ENCODE measurements around the gene KCNJ16. TPM values are rescaled to one million over a fixed set of nuclear protein-coding genes. Genes with fewer than 3 reads are reported as not detected.

The KCNJ16 gene
- total and polyA plus RNA-seq, 2 of the 13 experiments (the other 11 are each of a cell fraction or from before 2014, with no cell fraction given), result not detected

GRCh38 chr17:70050931-70051330 is 24.1 kb upstream of the KCNJ16 start:
- no peak for FAIRE-seq
- ChIA-PET POLR2A (no interaction called here), CTCF (ENCODE audit: low intra/inter-chr PET ratio, low total read pairs) (no interaction called here)
- no peaks in the 10 kb centered on the region for H3K36me3 ChIP-seq (replicated peaks in 1 of 2; ENCODE audit: control insufficient read depth in 1 of 2, insufficient read depth in 2 of 2, low read length in 2 of 2)
- H3K9ac ChIP-seq (ENCODE audit: insufficient read depth, low read depth, low read length), result no peak overlapping the region
- H3K27me3 ChIP-seq (ENCODE audit: control insufficient read depth in 1 of 2, insufficient read depth in 2 of 2, low read length in 2 of 2), result no peaks in the 10 kb centered on the region
- no peak overlapping the region for H3K4me3 ChIP-seq (replicated peaks in 1 of 3; ENCODE audit: insufficient read depth in 1 of 3, low read depth in 2 of 3, low read length in 3 of 3)
- intact Hi-C loops (cut with micrococcal nuclease; ENCODE audit: unreplicated experiment) (no loop called here), in situ Hi-C loops (cut with HindIII; ENCODE audit: extremely low pct_ligation_motif_present, low pct_unique_long_range_greater_than_20kb) (no loop called here)
- peaks cover 80% of the 10 kb centered on the region for H3K9me3 ChIP-seq (ENCODE audit: low read length)
- no peak overlapping the region for H2AFZ ChIP-seq (ENCODE audit: low read length)
- H3K4me1 ChIP-seq (ENCODE audit: insufficient read depth, low read length), result no peaks in the 10 kb centered on the region
- no peak overlapping the region for H3K4me2 ChIP-seq (ENCODE audit: low read depth, low read length)
- H3K79me2 ChIP-seq (ENCODE audit: insufficient read depth, low read length), result no peaks in the 10 kb centered on the region
- TF ChIP-seq, protein P1, sequence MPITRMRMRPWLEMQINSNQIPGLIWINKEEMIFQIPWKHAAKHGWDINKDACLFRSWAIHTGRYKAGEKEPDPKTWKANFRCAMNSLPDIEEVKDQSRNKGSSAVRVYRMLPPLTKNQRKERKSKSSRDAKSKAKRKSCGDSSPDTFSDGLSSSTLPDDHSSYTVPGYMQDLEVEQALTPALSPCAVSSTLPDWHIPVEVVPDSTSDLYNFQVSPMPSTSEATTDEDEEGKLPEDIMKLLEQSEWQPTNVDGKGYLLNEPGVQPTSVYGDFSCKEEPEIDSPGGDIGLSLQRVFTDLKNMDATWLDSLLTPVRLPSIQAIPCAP (CRISPR knock-in tag; IDR thresholded peaks at IDR 0.05; ENCODE audit: low read depth), result no peak
- no peak for TF ChIP-seq ZNF496 (CRISPR knock-in tag; IDR thresholded peaks at IDR 0.05; ENCODE audit: insufficient replicate concordance)
- no peak for TF ChIP-seq SUZ12 (IDR thresholded peaks at IDR 0.05; ENCODE audit: low read depth, low read length)
- TF ChIP-seq, protein P2, sequence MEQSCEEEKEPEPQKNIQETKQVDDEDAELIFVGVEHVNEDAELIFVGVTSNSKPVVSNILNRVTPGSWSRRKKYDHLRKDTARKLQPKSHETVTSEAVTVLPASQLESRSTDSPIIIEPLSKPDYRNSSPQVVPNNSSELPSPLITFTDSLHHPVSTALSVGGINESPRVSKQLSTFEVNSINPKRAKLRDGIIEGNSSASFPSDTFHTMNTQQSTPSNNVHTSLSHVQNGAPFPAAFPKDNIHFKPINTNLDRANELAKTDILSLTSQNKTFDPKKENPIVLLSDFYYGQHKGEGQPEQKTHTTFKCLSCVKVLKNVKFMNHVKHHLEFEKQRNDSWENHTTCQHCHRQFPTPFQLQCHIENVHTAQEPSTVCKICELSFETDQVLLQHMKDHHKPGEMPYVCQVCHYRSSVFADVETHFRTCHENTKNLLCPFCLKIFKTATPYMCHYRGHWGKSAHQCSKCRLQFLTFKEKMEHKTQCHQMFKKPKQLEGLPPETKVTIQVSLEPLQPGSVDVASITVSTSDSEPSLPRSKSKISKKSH (CRISPR knock-in tag; IDR thresholded peaks at IDR 0.05; ENCODE audit: borderline replicate concordance), result no peak
- no peak for TF ChIP-seq YEATS4 (CRISPR knock-in tag; IDR thresholded peaks at IDR 0.05; ENCODE audit: borderline replicate concordance)
- TF ChIP-seq SIN3A (IDR thresholded peaks at IDR 0.05; ENCODE audit: borderline replicate concordance, low read depth, low read length), result no peak
- no peak for TF ChIP-seq ATM (IDR thresholded peaks at IDR 0.05; ENCODE audit: borderline replicate concordance)
- TF ChIP-seq, protein P3, sequence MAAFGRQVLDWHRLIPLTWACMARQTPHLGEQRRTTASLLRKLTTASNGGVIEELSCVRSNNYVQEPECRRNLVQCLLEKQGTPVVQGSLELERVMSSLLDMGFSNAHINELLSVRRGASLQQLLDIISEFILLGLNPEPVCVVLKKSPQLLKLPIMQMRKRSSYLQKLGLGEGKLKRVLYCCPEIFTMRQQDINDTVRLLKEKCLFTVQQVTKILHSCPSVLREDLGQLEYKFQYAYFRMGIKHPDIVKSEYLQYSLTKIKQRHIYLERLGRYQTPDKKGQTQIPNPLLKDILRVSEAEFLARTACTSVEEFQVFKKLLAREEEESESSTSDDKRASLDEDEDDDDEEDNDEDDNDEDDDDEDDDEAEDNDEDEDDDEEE (CRISPR knock-in tag; IDR thresholded peaks at IDR 0.05), result no peak
- TF ChIP-seq KAT8 (CRISPR knock-in tag; IDR thresholded peaks at IDR 0.05), result no peak
- TF ChIP-seq RBM22 (optimal IDR thresholded peaks at IDR 0.05; ENCODE audit: low read length), result no peak
- TF ChIP-seq MED1 (CRISPR knock-in tag; IDR thresholded peaks at IDR 0.05), result no peak
- no peak for TF ChIP-seq CENPX (CRISPR knock-in tag; IDR thresholded peaks at IDR 0.05)
- TF ChIP-seq ZNF672 (CRISPR knock-in tag; IDR thresholded peaks at IDR 0.05), result no peak
- no peak for TF ChIP-seq MATR3 (CRISPR knock-in tag; IDR thresholded peaks at IDR 0.05)
- TF ChIP-seq IRF2 (CRISPR knock-in tag; IDR thresholded peaks at IDR 0.05), result no peak
- no peak for TF ChIP-seq ZHX1 (CRISPR knock-in tag; IDR thresholded peaks at IDR 0.05; ENCODE audit: low read depth)
- no peak for TF ChIP-seq HOXA5 (CRISPR knock-in tag; IDR thresholded peaks at IDR 0.05)
- 50% methylated on average over 2 of the region's 2 CpGs for WGBS (ENCODE audit: low lambda C conversion rate)
- BruUV-seq (replicated peaks), result no TSS peak
- ATAC-seq, result no peak
- H4K20me1 ChIP-seq (ENCODE audit: insufficient read depth, low read length), result no peaks in the 10 kb centered on the region
- no peak overlapping the region for H3K27ac ChIP-seq (ENCODE audit: extremely low read length, insufficient read depth, low read length)
- no peak for DNase-seq (ENCODE audit: low spot score)

Data from HepG2 (cell line).